Sciatic nerve (tissue), 2 donors: ENCODE measurements around the gene FBXL5. TPM values are rescaled to one million over a fixed set of nuclear protein-coding genes. Genes with fewer than 3 reads are reported as not detected.

Experiments
- ATAC-seq: fragments of 200-7000 bp; cut with Tn5 transposase; one replicate; pipeline ENCODE4 v1.9.1; 2020; ENCODE audit warnings: mild to moderate bottlenecking, moderate library complexity
- DNase-seq: peaks from one replicate; pipeline ENCODE4 v3.0.0-alpha.2; 2020; ENCODE audit warnings: low spot score
- intact Hi-C: fragments of 100-400 bp; cut with DNase I; formaldehyde crosslinking; loops from one replicate; pipeline ENCODE4 v1.14.2; 2022
- total RNA-seq: library from RNA; stranded (reverse); fragmentation: NEBNext Ultra II Directional; extraction: Animal tissue kit (Norgen Biotek cat#: 25700); gene quantifications from one replicate; pipeline ENCODE4 v1.2.1, GENCODE V29; 2021
- donor health status: DM: no; HTN: no; CAD: no.
- donor health status: DM: no; HTN: no; CAD: no.

FBXL5 gene
- total RNA-seq, 1 donor from 2014 or later = 97.4 TPM

DNA sequence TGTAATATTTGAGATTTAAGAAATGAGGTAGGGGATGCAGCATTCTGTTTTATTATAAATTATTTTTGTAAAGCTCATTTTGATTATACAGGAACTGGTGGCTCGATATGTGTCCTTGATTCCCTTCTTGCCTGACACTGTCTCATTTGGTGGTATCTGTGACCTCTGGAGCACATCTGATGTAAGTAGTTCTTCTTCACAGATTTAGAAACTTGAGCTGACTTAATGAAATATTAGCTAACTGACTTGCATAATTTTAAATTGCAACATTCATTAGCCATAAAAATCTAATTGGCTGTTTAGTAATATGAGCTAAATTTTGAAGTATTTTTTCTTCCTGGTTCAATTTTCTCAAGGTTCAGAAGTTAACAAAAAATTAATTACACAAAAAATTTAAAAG is 69.1 kb downstream of the FBXL5 start:
- ATAC-seq = peak; percentile 75
- DNase-seq = no peak
- intact Hi-C loops = no loop called here

DNA sequence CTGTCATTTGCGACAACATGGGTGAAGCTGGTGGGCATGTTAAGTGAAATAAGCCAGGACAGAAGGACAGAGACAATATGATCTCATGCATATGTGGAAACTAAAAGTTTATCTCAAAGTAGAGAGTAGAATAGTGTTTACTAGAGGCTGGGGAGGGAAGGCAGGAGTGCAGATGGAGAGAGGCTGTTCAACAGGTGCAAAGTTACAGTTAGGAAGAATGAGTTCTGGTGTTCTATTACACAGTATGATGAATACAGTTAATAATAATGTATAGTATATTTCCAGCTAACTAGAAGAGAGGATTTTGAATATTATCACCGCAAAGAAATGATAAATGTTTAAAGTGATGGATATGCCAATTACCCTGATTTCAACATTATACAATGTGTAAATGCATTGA is 69.8 kb downstream of the FBXL5 start:
- ATAC-seq (no peak), DNase-seq (no peak)
- intact Hi-C loops = no loop called here

DNA sequence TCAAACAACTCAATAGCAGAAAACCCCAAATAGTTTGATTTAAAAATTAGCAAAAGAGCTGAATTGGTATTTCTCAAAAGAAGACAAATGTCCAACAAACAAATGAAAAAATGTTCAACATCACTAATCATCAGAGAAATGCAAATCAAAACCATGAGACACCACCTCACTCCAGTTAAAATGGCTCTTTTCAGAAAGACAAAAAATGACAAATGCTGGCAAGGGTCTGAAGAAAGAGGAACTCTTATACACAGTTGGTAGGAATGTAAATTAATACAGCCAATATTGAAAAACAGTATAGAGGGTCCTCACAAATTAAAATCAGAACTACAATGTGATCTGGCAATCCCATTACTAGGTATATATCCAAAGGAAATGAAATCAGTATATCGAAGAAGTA is 70.4 kb downstream of the FBXL5 start:
- ATAC-seq (no peak), DNase-seq (no peak)
- intact Hi-C loops = no loop called here

DNA sequence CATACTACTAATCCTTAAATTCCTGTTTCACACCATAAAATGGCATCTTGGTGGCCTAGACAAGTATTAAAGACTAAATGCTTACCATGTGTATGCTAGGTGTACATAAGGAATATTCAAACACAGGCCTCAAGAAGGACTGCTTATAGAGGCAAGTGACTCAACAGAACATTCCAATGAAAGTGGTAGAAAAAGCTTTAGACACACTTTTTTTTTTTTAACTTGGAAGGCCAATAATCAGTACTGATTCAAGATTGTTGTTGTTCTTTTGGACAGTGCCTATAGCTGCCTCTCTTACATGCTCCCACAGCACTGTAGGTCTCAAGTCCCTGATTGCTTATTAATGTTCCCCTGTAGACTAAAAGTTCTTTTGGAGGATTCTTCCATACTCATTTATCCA is 77.6 kb downstream of the FBXL5 start:
- intact Hi-C loops = no loop called here
- no peak for DNase-seq
- ATAC-seq = no peak

DNA sequence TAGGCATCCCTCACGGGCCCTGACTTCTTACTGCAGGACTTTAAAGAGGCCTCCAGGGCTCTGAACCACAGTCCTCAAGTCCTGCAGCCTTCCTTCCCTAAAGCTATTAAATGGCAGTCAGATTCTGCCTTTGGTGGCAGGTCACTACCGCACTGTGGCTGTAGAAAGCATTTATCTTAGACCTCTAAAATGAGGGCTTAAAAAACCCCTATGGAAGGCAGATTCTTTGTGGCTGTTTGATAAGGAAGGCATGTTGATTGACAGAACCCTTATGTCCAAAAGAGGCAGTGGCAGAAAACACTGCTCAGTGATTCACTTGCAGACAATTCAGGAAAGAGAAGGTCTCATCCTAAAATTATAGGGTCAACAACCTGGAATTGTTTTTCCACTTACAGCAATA is 79.2 kb downstream of the FBXL5 start:
- intact Hi-C loops = no loop called here
- no peak for ATAC-seq
- no peak for DNase-seq

DNA sequence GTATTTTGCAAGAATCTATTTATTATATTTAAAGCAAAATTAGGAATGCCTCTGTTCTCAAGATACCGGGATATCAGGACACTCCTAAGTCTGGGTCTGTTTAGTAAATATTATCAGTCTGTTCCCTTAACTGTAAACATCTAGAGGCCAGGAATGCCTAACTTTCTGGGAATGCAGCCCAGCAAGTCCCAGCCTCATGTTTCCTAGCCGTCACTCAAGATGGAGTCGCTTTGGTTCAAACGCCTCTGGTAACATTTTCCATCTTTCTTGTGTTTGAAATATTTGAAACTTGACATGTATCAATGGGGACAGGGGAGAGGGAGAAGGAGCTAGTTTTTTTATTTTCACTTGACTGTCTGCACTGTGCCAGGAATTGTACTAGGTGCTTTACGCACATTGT is 85.4 kb downstream of the FBXL5 start:
- intact Hi-C loops = no loop called here

DNA sequence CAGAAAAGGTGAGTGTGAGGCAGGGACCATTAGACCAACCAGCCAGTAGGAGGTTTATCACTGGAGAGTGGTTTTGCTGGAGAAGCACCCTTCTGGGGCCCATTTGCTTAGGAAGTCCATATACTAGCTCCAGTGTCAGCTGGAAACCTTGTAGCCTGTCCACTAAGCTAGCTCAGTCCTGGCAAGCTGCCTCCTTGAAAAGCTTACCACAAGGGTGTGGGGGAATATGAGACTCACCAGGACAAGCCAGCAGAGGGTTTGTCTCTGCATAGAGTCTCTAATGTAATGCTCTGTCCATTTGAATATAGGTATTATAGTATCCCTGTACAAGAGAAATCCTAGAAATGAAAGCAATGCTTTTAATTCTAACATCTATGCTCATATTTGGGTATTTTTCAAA is 86.3 kb downstream of the FBXL5 start:
- intact Hi-C loops = no loop called here
- ATAC-seq (no peak), DNase-seq (no peak)

More for the DNA sequence above, 85.4 kb downstream of the FBXL5 start:
- ATAC-seq (no peak), DNase-seq (no peak)

DNA sequence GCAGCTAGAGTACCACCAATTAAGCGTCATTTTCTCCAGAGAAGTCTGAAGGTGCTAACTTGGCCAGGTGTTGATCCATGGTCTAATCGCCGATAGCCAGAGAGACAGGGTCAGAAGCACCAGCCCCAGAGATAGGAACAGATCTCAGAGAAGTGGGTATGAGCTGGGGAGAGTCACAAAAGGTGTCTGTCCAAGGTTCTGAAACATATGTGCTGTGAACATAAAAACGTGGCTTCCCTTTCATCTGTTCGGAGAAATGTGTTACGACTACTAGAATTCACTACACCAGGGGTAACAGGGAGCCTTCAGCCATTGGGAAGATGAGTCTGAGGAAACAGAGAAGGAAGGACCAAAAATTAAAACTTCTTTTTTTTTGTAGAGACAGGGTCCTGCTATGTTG is 91.3 kb downstream of the FBXL5 start:
- intact Hi-C loops = no loop called here
- no peak for ATAC-seq

DNA sequence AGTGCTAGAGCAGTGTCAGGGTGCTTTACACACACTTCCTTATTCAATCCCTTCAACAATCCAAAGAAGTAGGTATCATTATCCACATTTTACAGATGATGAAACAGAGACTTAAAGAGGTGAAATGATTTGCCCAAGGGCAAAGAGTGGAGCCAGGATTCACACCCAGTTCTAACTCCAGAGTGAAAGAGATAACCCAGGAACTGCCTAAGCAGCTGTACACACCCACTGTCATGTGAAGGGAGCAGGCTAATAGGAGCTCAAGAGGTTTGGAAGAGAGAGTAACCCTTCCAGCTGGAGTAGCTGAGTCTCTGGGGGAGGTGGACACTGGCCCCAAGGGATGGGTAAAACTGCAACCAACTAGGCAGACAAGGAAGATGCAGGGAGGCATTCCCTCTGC is 92.5 kb downstream of the FBXL5 start:
- no peak for ATAC-seq
- intact Hi-C loops = no loop called here
- DNase-seq = no peak

More for the DNA sequence above, 91.3 kb downstream of the FBXL5 start:
- no peak for DNase-seq

DNA sequence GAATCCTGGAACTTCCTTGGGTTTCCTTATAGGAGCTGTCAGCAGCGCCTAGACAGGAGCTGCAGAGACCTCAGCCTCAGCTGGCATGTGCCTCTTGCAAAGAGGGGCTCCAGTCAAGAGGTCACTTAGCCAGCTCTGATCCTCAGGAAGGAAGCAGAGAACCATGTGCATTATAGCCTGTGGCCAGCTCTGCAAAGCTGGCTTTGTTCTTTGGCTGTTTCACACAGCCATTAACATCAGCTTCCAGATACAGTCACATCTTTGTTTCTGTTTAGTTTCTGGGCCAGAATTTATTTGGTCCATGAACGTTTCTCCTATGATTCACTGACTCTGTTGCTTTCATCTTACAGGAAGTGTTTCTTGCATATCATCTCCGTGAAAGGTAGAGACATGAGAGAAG is 93.0 kb downstream of the FBXL5 start:
- peak; percentile 51 for ATAC-seq
- intact Hi-C loops = no loop called here
- no peak for DNase-seq

DNA sequence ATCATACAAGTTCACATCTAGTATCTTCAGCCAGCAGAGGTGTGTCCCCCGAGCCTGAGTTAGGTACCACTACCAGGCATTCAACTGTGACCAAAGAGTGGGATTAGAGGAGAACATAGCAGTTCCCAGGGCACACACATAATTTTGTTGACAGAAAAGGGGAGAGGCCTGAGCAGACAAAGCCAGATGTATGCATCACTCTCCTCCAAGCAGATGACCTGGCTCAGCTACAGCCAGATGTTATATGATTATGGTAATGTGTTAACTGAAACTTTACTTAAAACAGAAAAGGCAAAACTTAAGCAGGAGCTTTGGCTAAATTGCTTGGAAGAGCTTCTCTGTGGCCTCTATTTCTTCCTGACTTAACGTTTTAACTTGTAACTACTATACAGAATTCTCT is 96.6 kb downstream of the FBXL5 start:
- ATAC-seq (no peak), DNase-seq (no peak)
- intact Hi-C loops = no loop called here

DNA sequence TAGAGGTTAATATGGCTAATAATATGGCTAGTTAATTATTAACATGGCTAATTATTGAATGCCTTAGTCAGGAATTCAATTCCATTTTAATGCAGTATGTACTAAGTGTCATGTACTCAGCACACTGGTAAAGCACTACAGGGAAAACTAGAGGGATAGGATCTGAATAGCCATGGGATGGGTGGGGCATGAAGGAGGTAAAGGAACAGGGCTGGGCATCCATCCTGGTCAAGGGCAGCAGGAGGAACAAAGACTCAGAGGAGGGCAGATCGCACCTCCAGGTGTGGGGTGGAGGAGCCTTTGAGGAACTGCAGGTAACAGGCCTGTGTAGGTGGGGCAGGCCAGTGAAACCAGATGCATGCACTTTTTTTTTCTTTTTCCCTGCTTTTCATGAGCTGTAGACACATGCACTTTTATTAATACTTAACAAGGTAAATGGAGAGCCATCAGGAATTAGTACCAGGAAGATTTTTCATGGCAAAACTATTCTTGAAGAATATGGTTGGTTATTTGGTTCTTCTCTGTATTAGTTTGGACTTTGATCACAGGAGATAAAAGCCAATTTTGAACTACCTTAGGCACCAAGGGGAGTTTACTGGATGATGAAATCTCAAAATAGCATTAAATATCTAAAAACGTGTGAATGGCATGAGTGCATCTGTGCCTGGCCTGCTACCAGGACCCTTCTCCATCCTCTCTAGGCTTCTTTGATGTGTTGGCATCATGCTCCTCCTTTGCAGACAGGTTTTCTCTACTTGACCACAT is 97.2 kb downstream of the FBXL5 start:
- ATAC-seq (no peak), DNase-seq (no peak)
- intact Hi-C loops = no loop called here

DNA sequence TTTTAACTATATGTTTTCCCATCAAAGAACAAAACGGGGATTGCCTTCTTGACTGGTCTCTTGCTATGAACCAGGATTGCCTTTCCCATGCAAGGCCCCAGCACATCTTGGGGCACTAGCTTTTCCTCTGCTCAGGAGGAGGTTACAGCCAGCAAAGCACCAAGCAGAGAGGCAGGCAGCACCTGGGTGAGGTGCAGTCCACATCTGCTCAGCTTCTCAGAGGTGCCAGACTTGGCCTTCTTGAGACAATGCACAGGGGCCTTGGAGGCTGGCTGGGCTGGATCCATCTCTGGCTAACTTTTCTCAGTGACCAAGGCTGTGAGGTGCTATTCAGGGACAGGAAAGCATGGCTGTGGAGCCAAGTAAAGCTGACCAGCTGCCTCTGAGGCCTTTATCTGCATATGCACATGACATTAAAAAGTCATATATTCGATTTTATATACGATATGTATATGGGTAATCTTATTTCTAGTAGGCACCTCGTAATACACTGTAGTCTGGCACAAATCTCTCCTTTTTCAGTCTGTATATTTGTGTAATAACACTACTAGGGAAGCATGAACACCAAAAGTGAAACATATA is 98.6 kb downstream of the FBXL5 start:
- no peak for ATAC-seq
- intact Hi-C loops = no loop called here
- DNase-seq = no peak

Other genes starting within 250 kb of the FBXL5 start
- 3.3 TPM for gene C1QTNF7, start 227.3 kb downstream of the FBXL5 start, total RNA-seq
- gene CC2D2A, start 185.5 kb downstream of the FBXL5 start, total RNA-seq = 35.6 TPM
- 42.8 TPM for gene FAM200B, start 26.5 kb upstream of the FBXL5 start, total RNA-seq
- 9.1 TPM for gene BST1, start 47.7 kb upstream of the FBXL5 start, total RNA-seq
- gene CD38, start 123.0 kb upstream of the FBXL5 start, total RNA-seq = 3.4 TPM